Skin epidermis (tissue), 12 donors: ENCODE results near the gene INPP4A.
"Not testable (repeated sequence)": the region's sequence is repeated elsewhere in the genome, so short reads cannot be mapped to it uniquely, and the experiment has no call there.

Source experiments
- H3K27ac ChIP-seq, 21 experiments: fragments of 200-600 bp; sonication (generic) in 11 of 21; one replicate each; pipeline ENCODE4 v1.5.0; 2020; ENCODE audit warnings: mild to moderate bottlenecking in 3 of 21, inconsistent platforms in 2 of 21, moderate library complexity in 2 of 21
- H3K4me3 ChIP-seq, 7 experiments: fragments of 200-600 bp; sonication (generic) in 2 of 7; one replicate each; pipeline ENCODE4 v1.5.0; 2020; ENCODE audit warnings: inconsistent platforms in 2 of 7, mild to moderate bottlenecking in 2 of 7, moderate library complexity in 1 of 7

INPP4A gene

GRCh38 chr2:98444436-98445176 lies at the start of gene INPP4A:
INPP4A (plus strand) TSS chr2:98444858; CDS start chr2:98520049, 75,191 bp downstream.
- H3K27ac ChIP-seq = peak within 1 kb of the TSS; percentile 23 to 90 (median 80)
- peak within 1 kb of the TSS; percentile 59 to 88 (median 78) for H3K4me3 ChIP-seq

DNA sequence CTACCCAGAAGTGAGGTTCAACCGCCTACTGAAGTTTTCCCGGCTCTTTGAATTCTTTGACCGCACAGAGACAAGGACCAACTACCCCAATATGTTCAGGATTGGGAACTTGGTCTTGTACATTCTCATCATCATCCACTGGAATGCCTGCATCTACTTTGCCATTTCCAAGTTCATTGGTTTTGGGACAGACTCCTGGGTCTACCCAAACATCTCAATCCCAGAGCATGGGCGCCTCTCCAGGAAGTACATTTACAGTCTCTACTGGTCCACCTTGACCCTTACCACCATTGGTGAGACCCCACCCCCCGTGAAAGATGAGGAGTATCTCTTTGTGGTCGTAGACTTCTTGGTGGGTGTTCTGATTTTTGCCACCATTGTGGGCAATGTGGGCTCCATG lies 48.7 kb upstream of the INPP4A start:
- no peak overlapping the region for H3K4me3 ChIP-seq
- no peak overlapping the region for H3K27ac ChIP-seq

DNA sequence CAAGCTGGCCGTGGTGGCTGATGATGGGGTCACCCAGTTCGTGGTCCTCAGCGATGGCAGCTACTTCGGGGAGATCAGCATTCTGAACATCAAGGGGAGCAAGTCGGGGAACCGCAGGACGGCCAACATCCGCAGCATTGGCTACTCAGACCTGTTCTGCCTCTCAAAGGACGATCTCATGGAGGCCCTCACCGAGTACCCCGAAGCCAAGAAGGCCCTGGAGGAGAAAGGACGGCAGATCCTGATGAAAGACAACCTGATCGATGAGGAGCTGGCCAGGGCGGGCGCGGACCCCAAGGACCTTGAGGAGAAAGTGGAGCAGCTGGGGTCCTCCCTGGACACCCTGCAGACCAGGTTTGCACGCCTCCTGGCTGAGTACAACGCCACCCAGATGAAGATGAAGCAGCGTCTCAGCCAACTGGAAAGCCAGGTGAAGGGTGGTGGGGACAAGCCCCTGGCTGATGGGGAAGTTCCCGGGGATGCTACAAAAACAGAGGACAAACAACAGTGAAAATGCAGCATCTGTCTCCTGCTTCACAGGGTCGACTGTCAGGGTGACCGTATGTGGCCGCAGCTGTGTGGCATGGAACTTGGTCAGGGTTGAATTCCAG lies 47.8 kb upstream of the INPP4A start:
- Histone ChIP-seq H3K27ac (no peak overlapping the region), H3K4me3 (no peak overlapping the region)

DNA sequence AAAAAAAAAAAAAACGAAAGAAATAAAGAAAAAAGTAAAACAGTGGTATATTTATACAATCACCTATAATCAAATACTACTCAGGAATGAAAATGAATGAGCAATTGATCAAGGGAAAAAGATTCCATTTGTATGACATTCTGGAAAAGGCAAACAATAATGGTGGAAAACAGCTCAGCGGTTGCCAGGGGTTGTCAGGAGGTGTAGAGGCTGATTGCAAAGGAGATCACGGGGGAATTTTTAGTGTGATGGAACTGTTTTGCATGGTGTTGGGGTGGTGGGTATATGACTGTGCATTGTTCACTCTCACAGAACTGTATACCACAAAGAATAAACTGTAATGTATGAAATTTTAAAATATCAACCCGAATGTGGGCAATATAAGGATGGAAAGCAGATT lies 45.5 kb upstream of the INPP4A start:
- H3K4me3 ChIP-seq = no peak overlapping the region

DNA sequence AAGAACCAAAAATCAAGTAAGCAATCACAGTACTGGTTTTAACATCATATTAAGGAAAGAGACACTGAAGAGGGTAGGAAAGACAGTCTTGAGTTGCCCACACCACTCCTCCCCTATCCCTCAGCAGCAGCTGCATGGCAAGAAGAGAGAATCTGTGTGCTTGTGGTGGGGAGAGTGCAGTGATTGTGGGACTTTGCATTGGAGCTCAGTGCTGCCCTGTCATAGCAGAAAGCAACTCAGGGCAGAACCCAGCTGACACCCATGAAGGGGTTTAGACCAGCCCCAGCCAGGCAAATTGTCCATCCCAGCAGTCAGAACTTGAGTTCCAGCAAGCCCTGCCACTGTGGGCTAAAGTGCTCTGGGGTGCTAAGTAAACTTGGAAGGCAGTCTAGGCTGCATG lies 40.8 kb upstream of the INPP4A start:
- Histone ChIP-seq H3K27ac (no peak overlapping the region), H3K4me3 (no peak overlapping the region)

More for the DNA sequence above, 45.5 kb upstream of the INPP4A start:
- no peak overlapping the region for H3K27ac ChIP-seq

DNA sequence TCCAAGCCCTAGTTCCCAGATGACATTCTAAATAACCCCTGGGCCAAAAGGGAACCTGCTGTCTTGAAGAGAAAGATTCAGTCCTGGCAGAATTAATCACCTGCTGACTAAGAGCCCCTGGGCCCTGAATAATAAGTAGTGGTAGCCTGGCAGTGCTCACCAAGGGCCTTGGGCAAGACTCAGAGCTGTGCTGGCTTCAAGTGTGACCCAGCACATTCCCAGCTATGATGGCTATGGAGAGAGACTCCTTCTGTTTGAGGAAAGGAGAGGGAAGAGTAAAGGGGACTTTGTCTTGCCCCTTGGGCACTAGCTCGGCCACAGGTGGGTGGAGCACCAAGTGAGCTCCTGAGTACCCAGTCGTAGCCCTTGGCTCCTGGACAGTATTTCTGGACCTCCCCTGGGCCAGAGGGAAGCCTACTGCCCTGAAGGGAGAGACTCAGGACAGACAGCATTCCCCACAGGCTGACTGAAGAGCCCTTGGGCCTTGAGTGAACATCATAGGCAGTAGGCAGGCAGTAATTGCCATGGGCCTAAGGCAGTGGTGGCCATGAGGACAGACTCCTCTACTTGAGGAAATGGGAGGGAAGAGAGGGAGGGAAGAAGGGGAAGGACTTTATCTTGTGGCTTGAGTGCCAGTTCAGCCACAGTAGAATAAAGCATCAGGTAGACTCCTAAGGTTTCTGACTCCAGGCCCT lies 40.0 kb upstream of the INPP4A start:
- Histone ChIP-seq H3K4me3 (no peak overlapping the region), H3K27ac (no peak overlapping the region)

DNA sequence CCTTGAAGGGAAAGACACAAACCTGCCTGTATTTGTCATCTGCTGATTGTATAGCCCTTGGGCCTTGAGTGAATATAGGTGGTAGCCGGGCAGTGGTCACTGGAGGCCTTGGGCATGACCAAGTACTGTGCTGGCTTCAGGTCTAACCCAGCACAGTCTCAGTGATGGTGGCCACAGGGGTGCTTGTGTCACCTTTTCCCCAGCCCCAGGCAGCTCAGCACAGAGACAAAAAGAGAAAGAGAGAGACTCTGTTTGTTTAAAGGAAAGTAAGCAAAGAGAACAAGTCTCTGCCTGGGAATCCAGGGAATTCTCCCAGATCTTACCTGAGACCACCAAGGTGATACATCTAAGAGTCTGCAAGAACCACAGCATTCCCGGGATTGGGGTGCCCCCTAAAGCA lies 39.4 kb upstream of the INPP4A start:
- H3K27ac ChIP-seq = no peak overlapping the region
- no peak overlapping the region for H3K4me3 ChIP-seq

DNA sequence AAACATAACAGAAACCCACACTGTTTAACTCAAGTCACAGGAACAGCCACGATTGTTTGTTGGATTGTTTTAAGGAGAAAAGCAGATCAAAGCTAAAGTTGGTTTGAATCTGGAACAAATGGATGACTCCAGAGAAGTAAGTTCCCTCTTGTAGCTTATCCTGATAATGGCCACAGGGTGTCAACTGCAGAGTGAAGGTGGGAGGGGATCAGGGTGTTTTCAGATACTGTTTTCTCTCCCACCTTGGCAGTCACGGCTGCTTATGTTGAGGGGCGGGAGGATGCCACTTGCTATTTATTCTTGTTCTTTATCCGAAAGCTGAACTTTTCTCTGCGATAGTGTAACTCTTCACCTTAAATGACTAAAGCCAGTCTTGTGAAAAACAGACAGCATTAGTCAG lies 36.5 kb upstream of the INPP4A start:
- no peak overlapping the region for H3K4me3 ChIP-seq
- no peak overlapping the region for H3K27ac ChIP-seq

DNA sequence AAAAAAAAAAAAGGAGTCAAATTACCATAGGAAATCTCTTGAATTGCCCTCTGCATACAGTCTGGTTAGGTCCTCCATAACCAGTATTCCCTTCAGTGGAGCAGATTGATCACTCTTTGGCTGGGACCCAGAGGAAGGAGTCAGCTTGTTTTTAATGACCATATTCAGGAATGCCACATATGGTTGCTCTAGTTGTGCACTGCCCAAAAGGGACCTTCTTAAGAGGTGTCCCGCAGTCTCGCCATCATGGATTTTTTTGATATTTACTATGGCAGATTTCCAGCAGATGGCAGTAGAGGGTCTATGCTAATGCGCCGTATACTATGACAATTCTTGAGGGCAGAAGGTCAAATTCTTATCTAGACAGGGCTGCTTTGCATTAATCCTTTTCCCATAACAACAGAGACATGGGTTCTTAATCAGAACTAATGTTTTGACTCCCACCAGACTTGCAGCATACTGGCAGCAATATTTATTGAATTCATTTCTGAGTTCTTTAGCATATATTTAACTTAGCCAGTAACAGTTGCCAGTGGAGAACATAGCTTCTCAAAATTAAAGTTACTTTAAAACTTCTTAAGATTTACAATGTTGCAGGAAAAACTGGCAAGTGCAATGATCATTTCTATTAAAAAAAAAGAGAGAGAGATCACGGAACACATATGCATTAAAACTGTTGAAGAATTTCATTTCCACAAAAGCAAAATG lies 31.8 kb upstream of the INPP4A start:
- Histone ChIP-seq H3K4me3 (no peak overlapping the region), H3K27ac (no peak overlapping the region)

DNA sequence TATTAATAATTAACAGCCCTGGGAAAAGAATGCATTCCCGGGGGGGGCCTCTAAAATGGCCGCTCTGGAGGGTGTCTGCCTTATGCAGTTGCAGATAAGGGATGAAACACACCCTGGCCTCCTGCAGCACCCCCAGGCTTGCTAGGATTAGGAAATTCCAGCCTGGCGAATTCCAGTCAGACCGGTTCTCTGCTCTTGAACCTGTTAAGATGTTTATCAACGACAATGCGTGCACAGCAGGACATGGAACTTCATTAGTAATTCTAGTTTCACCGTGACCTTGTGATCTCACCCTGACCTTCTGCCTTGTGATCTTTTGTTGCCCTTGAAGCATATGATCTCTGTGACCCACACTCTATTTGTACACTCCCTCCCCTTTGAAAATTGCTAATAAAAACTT lies 30.4 kb upstream of the INPP4A start:
- not testable (repeated sequence) for H3K4me3 ChIP-seq, H3K27ac ChIP-seq

GRCh38 chr2:98415719-98416248 lies 28.9 kb upstream of the INPP4A start:
- H3K27ac ChIP-seq, H3K4me3 ChIP-seq: not testable (repeated sequence)

DNA sequence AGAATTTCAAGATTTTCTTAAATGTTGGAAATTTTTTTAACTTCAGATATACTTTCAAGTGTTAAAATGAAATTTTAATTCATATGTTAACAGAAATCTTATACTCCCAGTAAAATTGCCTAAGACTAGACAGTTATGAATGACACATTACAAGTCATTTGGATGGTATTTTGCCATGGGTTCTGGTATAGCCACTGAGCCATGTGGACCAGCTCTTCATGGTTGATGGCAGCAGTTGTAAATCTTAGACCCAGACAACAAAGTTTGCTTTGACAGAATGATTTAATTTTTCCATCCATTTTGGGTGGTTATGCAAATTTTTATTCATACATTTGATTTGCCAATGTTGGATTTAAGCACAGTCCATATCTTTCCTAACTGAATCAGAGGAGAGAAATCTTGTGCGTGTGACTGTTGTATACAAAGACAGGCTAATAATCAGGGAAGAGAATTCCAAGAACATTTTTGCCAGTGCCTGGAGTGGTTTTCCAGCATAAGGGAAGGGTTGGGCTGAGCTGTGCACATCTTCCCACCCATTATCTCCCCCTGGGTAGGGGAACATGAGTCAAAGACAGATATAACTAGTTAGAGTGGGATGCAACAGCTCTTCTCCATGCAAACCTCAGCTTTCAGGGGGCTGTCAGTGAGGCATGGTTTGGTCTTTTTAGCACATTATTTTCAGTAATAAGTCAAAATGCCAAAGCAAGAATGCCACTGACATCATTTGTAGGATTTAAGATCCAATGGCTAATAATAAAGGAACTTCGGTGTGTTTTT lies 28.1 kb upstream of the INPP4A start:
- H3K4me3 ChIP-seq = no peak overlapping the region
- no peak overlapping the region for H3K27ac ChIP-seq

DNA sequence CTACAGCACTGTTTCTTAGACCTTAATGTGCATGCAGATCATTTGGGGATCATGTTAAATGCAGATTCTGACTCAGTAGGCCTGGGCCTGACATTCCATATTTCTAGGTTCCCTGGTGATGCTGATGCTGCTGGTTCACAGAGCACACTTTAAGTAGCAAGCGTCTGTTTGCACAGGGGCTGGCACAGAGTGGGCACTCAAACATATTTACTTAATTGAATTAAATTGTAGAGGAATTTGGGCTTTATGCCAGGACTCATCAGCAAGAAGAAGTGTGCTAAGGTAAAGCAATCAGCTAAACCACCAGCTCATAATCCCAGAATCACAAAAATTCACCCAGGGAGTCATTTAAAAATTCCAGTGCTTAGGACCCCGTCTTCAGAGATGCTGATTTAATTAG lies 25.1 kb upstream of the INPP4A start:
- Histone ChIP-seq H3K4me3 (no peak overlapping the region), H3K27ac (no peak overlapping the region)

DNA sequence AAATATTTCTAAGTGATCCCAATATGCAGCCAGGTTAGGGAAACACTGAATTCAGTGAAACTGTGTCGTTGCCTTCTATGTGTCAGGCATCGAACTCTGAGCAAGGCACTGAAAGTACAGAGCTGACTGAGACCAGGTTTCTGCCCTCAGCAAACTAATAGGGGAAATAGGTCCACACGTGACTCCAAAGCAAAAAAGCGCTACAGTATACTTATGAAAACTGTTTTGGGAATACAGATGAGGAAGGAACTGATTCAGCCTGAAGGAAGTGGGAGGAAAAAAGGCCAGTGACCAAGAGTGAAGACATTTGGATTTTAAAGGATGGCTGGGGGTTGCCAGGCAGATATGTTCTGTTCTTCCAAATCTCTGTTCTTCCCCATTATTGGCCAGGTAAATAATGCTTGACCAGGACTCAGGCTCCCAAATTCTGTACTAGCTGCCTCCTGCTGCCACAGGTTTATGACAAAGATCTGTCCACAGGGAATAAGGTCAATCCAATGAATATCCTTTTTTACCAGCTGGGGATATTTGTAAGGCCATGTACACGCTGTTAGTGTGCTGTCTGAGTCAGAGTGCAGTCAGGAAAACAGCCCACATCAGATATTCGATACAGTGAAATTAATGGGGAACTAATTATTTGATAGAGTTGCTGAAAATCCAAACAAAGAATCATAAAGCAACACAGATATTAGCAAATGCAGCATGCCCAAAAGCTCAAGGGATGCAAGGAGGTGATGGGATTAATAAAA lies 24.5 kb upstream of the INPP4A start:
- no peak overlapping the region for H3K27ac ChIP-seq

DNA sequence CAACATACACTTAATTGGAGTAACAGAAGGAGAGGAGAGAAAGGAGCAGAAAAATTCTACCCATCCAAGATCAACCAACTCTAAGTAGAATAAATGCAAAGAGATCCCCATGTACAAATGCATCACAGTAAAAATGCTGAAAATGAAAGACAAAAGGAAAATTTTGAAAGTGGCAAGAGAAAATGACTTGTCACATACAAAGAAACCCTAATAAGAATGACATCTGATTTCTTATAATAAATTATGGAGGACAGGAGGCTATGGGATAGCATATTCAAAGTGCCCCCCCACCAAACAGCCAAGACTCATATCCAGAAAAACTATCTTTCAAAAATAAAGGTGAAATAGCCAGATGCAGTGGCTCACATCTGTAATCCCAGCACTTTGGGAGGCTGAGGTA lies 22.2 kb upstream of the INPP4A start:
- H3K4me3 ChIP-seq = no peak overlapping the region
- H3K27ac ChIP-seq = no peak overlapping the region

More for the DNA sequence above, 24.5 kb upstream of the INPP4A start:
- H3K4me3 ChIP-seq = no peak overlapping the region

GRCh38 chr2:98426771-98427170 lies 17.9 kb upstream of the INPP4A start:
- no peak overlapping the region for H3K4me3 ChIP-seq
- H3K27ac ChIP-seq = no peak overlapping the region

DNA sequence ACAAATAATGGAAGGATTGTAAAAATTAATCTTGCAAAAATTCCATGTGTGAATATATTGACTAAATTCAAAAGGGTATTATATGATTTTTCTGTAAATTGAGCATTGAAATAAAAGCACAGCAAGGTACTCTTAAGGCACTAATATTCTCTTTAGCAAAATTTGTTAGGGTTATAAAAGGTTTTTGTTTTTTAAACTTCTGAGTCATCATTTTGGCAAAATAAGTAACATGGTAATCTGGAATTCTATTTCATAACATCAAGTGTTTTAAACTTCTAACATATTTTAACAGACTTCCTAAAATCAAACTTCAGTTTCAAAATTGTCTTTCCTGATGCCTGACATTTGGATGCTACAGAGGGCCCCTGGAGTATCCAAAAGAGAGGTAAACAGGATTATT lies 12.5 kb upstream of the INPP4A start:
- no peak overlapping the region for H3K27ac ChIP-seq
- no peak overlapping the region for H3K4me3 ChIP-seq

- Histone ChIP-seq H3K27ac (no peak overlapping the region), H3K4me3 (no peak overlapping the region)
Measured at GRCh38 chr2:98433363-98433964, 11.2 kb upstream of the INPP4A start.
